GM21515 (cell line): ENCODE results near the gene DYNC2H1.

Experiments
- ATAC-seq: cut with Tn5 transposase; IDR thresholded peaks from one replicate; pipeline ENCODE4 v1.9.1; 2021; ENCODE audit not compliant: unreplicated experiment

Gene DYNC2H1

DNA sequence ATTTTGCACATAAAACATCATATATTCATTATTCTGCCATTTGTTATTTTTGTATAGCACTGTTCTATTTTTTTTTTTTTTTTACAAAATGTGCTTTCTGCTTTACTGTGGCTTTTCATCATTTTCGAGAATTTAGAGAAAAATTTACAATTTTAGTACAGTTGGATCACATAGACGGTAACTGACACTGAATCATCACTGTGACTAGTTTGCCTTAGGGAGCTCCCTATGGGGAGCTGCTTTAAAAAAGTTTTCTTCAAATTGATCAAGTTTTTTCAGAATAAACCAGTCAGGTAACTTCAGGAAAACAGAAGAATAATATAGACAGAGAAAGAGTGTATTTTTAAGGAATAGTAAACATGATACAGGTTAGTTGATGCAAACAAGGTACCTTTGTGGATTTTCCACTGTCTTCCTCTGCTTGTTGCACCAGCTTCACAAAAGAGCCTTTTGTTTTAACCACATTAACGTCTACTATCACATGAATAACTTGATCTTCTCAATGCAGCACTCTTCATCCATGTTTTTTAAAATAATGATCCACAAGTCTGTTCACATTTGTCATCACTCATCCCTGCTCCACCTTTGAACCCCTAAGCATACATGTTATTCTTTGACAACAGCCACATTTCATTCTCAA is 327.0 kb downstream of the DYNC2H1 start:
- no peak for ATAC-seq

DNA sequence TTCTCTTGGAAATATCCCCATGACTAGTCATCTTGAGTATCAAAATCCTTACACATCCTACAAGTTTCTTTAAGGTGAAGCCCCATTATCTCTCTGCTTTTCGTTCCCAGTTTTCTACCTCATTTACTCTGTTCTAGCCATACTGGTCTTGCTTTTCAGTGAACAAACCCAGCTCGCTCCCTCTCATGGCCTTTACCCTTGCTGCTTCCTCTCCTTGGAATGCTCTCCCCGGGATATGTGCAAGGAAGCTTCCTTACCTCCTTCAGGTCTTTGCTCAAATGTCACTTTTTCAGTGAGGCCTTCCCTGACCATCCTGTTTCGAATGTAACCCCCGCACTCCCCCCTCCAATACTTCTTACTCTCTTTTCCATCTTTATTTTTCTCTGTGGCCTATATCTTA is 331.8 kb downstream of the DYNC2H1 start:
- ATAC-seq: no peak

DNA sequence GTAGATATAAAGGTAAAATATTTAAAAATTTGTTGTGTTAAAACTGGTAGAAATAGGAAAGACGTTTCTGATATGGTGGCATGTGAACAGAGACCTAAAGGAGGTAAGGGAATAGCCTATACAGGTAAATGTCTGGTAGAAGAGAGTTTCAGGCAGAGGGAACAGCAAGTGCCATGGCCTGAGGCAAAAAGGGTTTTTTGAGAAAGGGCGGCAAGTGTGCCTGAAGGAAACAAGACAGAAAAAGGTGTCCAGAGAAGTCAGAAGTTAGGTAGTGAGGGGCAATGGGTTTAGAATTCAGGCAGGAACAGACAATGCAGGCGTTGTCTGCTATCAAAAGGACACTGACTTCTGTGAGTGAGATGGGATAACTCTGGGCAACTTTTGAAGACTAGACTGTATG is 339.7 kb downstream of the DYNC2H1 start:
- no peak for ATAC-seq

DNA sequence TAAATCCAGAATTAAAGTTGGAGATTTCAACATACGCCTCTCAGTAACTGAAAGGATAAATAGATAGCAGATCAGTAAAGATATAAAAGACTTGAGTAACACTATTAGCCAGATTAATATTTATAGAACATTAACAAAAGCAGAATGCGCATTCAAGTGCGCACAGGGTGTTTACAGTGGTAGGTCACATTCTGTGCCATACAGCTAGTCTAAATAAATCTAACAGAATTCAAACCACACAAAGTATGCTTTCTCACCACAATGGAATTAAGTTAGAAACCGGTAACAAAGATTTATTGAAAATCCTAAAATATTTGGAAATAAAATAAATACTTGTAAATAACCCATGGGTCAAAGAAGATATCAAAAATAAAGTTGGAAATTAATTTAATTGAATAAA is 341.0 kb downstream of the DYNC2H1 start:
- ATAC-seq: no peak

DNA sequence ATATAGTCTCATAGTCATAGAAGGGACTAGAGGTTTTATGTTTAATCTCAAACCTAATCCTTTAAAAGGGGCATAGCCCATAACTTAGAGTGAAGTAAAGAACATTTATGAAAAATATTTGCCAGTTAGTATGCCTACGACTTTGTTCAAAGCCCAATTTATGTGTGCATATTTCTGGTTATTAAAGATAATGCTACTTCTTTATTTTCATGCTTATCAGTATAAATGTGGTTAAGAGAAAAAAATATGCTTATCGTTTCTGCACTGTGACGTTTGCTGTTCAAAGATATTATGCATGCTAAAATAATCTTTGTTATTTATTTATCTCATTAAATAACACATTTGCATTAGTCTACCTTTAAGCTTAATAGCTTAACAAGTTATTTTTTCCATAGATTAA is 343.9 kb downstream of the DYNC2H1 start:
- no peak for ATAC-seq

DNA sequence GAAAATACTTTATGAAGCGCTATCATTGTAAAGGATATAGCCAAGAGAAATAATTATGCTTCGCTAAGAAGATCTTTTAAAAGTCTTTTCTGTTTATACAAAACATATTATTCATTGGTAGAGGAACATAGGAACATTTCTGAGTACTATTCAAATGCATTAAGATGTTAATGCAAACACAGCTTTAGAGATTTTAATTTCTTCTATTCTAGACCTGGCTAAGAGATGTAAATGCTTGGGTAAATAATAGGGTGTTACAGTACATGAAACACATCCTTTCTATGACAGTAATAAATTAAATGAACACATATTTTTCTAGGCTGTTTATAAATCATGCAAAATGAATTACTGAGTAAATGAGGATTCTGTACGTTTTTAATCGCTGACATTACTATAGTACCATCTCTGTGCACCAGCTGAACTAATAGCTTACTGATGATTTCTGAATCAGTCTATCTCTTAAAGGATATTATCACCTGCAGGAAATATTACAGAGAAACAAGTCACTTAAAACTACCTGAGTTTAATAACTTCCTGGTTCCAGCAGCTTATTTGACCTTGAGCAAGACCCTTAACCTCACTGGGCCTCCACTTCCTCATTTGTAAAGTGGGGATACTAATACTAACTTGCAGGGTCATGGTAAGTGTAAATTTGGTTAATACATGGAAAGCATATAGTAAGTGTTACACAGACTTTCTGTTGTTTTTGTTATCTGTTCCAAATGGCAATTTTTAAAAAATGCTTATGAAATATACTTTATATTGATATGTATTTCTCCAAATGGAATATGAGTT is 344.9 kb downstream of the DYNC2H1 start:
- no peak for ATAC-seq

DNA sequence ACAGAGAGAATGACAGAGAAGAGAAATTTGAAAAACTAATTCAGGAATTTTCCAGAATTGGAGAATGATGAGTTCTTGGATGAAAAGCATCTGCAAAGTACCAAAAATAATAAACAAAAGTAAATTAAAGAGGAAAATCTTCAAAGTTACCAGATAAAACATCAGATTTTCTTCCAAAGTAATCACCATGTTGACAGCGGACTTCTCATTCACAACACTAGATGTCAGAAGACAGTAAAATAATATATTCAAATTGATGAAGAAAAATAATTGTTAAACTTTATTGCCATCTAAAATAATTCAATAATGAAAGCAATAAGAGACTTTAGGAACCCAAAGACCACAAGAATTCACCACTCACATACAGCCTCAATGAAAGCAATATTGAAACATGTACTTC is 355.2 kb downstream of the DYNC2H1 start:
- no peak for ATAC-seq

DNA sequence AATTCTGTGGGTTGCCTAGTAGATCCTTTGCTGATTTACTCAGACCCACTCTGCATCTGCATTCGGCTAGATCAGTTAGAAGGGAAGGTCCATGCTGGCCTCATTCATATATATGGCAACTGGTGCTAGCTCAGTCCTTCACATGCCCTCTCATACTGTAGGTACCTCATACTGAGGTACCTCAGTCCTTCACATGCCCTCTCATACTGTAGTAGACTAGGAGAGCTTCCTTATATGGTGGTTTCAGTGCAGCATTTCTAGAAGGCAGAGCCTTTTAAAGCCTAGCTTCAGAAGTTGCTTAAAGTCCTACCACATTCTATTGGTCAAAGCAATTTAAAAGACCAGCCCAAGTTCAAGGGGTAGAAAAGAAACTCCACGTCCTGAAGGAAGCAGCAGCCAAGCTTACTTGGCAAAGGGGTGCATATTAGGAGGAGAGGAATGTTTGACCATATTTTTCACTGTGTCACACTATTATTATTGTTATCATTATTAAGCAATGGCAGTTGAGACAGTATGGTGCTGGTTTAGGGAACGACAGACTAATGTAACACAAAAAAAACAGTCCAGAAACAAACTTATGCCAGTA is 356.4 kb downstream of the DYNC2H1 start:
- no peak for ATAC-seq

DNA sequence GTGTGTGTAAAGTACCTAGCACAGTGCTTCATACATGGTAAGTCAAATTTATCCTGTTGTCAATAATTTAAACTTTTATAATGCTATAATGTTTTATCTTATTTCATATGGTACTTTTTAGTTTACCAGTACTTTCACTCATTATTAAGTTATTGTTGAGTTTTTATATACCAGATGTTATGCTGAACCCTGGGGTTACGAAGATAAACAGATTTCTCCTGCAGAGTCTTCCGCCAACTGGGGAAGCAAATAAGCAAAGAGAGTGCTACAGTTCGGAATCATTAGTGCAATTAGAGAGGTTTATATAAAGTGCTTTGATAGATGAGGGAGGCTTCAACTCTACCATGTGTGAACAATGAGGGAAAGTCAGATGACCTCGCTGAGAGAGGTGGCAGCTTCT is 362.3 kb downstream of the DYNC2H1 start:
- ATAC-seq: no peak

DNA sequence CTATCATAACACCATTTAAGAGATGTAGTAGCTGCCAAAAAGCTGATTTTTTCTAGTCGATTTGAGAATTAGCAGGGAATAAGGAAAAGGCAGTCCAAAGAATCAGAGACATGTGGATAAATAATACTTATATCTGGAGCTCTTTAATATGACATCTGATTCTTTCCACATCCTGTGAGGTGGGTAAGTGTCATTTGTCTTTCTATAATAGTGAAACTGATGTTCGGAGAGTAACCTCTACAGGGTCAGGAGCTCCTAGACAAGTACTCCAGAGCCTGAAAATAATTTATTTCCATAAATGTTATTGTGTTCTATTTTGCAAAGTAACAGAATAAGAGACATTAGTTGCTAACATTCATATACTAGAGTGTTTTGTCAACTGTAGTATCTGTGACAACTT is 367.6 kb downstream of the DYNC2H1 start:
- ATAC-seq: no peak

DNA sequence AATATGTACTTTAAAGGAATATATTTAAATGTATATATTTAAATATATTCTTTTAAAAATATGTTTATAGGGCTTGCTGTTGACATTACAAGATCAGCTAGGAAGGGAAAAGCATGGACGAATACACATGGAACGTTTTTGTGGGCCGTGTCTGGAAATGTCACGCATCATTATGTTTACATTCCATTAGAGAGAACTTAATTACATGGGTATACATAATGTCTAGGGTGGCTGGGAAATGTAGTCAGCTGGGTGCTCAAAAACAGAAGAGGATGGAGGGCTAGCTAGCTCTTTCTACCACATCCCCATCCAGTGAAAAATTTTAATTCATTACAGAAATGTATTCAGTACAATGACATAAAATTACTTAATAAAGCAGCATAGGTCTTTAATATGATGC is 371.2 kb downstream of the DYNC2H1 start:
- ATAC-seq: no peak

DNA sequence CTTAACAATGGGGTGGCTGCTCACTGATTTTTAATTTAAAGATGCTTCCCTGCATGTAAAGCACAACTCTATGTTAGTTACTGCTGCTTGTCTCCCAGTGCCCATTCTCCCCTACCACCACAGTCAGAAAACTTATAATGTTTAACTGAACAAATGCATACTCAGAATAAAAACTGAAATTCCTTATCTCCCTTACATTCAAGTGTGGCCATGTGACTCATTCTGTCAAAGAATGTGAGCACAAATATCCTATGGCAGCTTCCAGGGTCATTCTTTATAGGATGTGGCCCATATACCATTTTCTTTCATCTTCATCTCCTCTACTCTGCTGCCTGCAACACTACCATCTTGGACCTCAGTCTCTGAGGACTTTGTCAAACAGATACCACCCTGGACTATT is 374.8 kb downstream of the DYNC2H1 start:
- ATAC-seq: no peak

DNA sequence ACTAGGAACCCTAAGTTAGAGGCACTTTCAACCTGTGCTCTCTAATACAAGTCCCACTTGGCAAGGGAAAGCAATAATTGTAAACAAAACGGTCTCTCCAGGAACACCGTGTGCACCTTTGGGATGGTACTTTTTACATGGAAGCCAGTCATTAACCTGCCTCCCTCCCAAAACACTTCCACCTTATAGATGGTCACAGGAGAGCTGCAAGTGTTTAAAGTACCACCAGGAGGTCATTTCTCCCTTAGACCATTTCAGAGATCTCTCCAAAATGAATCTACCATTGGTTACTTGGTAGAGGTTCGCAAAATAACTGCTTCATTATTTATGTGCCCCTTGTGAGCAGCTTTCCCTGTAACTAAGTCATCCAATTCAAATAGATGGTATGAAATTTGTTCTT is 375.3 kb downstream of the DYNC2H1 start:
- no peak for ATAC-seq

DNA sequence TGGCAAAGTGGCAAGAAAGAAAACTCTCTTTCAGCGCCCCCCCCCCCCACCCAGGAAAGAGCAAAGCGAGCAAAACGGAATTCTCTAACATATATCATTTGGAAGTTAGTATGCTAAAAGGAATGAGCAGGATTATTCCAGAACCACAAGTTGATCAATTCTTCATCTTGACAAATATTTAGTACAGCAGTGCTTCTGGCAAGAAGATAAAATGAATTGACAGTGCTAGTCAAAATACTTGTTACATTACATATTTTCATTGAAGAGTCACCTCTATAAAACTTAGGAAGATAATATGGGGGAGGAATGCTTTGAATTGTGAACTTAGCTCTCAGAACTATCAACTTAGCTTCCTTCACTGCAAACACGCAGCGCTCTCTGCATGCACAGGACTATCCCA is 377.4 kb downstream of the DYNC2H1 start:
- no peak for ATAC-seq

DNA sequence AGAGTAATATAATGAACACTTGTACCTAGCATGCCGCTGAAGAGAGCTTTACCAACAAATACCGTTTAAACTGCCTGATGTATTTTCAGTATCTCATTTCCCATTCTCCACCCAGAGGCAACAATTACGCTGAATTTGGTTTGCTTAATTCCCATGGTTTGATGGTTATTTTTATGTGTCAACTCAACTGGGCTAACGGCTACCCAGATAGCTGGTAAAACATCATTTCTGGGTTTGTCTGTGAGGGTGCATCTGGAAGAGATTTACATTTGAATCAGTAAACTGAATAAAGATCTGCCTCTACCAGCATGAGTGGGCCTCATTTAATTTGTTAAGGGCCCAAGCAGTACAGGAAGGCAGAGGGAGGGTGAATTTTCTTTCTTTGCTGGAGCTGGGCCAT is 377.9 kb downstream of the DYNC2H1 start:
- no peak for ATAC-seq

DNA sequence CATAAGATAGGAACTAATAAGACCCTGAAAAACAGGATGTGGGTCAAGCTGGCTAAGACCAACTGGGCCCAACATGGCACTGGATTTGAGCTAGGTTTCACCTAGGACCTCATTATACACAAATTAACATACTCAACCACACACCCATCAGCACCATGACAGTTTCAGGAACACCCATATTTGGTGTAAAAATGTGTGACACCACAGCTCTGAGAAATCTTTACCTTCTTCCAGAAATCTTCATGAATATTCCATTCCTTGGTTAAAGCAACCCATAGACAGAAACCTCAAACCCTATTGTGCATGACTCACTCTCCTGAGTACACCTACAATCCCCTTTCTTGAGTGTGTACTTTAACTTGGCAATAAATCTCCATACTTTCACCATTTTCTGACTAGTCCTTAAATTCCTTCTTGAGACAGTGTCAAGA is 378.8 kb downstream of the DYNC2H1 start:
- ATAC-seq: no peak

DNA sequence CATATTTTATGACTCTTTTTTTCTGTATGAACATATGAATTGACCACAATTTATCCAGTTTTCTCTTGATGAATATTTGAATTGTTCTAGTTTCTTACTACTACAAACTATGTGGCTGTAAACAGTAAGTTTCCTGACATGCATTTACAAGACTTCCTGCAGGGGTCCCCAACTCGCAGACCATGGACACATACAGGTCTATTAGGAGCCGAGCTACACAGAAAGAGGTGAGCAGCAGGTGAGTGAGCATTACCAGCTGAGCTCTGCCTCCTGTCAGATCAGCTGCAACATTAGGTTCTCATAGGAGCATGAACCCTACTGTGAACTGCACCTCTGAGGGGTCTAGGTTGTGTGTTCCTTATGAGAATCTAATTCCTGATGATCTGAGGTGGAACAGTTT is 379.4 kb downstream of the DYNC2H1 start:
- ATAC-seq: no peak

DNA sequence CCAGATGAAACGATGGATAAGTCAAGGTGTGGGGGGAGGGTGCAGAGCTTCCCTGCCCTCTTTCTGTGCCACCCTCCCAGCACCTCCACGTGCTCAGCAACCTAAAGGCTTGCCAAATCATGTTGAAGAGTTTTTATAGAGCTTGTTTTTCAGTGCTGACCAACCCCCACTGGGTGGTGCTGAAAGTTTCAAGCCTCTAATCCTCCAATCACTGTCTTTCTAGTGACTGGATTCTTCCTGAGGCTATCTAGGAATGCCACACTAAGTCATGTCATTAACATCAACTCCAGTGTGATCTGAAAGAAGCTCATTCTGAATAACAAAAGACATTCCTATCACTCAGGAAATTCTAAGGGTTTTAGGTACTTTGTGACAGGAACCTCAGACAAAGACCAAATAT is 382.6 kb downstream of the DYNC2H1 start:
- ATAC-seq: no peak

DNA sequence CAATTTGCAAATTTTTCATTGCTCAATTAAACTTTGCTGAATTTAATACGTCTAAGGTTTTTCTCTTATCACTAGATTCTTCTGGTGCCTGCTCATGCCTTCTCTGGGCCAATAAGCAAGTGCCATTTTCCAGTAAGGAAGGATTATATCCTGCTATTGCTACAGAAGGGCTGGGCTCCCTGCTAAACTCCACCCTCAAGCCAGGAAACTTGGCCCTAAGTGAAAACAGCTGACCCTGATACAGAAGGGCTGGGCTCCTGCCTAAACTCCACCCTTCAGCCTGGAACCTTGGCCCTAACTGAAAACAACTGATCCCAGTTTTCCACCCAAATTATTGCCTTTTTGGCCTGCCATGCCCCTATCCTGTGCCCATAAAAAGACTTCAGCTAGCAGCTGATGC is 385.3 kb downstream of the DYNC2H1 start:
- ATAC-seq: no peak

DNA sequence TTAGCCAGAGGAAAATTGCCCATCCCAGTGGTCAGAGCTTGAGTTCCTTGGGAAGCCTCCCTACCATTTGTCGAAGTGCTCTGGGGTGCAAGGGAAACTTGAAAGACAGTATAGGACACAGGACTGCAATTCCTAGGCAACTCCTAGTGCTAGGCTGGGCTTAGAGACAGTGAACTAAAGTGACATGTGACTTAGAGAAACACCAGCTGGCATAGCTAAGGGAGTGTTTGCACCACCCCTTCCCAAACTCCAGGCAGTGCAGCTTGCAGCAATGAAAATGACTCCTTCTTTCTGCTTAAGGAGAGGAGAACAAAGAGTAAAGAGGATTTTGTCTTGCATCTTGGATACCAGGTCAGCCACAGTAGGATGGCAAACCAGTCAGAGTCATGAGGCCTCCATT is 388.0 kb downstream of the DYNC2H1 start:
- ATAC-seq: no peak

DNA sequence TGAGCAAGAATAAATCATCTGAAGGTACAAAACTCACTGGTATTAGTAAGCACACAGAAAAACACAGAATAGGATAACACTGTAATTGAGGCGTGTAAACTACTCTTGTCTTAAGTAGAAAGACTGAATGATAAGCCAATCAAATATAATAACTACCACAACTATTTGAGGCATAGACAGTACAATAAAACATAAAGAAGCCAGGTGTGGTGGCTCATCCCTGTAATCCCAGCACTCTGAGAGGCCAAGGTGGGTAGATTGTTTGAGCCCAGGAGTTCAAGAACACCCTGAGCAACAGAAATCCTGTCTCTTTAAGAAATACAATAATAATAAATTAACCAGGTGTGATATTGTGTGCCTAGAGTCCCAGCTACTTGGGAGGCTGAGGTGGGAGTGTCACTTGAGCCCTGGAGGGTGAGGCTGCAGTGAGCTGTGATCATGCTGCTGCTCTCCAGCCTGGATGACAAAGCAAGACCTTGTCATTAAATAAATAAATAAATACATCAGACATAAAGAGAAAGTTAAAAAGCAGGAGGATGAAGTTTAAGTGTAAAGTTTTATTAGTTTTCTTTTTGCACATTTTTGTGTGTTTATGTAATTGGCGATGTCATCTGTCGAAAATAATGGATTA is 390.6 kb downstream of the DYNC2H1 start:
- ATAC-seq: no peak

DNA sequence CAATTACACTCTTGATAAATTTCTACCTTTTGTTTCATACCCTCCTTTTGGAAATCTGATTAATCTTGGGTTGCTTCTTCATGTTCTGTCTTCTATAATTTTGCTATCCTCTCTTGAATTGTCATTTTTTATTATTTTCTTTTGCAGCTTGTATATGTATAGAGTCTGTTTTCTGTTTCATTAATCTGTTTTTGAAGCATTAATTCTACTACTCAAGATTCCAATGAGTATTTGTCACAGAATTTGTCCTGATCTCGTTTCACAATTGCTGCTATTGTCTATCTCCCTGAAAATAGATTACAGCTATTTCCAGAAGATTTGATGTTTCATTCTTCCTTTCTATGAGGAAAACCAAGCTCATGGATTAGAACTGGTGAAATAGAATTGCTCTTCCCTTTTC is 406.1 kb downstream of the DYNC2H1 start:
- ATAC-seq: no peak
